ENCODE measurements around the gene TBCCD1.
"Not testable (repeated sequence)": the region's sequence is repeated elsewhere in the genome, so short reads cannot be mapped to it uniquely, and the experiment has no call there.

Gene TBCCD1

GRCh38 chr3:186515125-186515524, 52.0 kb downstream of the TBCCD1 start:
- no peak for DNase-seq

- DNase-seq, result no peak
These were observed 52.7 kb downstream of the TBCCD1 start for GRCh38 chr3:186514296-186515002.

- DNase-seq, result no peak
These were observed 53.8 kb downstream of the TBCCD1 start for GRCh38 chr3:186513386-186513785.

- DNase-seq, result no peak
These were observed 54.4 kb downstream of the TBCCD1 start for GRCh38 chr3:186512570-186513302.

GRCh38 chr3:186511702-186512101, 55.4 kb downstream of the TBCCD1 start:
- no peak for DNase-seq

- DNase-seq, result no peak
These were observed 55.9 kb downstream of the TBCCD1 start for GRCh38 chr3:186511245-186511644.

- DNase-seq, result no peak
These were observed 56.6 kb downstream of the TBCCD1 start for GRCh38 chr3:186510374-186511079.

GRCh38 chr3:186509423-186509822, 57.7 kb downstream of the TBCCD1 start:
- no peak for DNase-seq

- peak; percentile 69 for DNase-seq
These were observed 60.3 kb downstream of the TBCCD1 start for GRCh38 chr3:186506857-186507256.

- DNase-seq, result no peak
These were observed 60.9 kb downstream of the TBCCD1 start for GRCh38 chr3:186506191-186506739.

- DNase-seq, result no peak
These were observed 64.0 kb downstream of the TBCCD1 start for GRCh38 chr3:186502966-186503712.

- no peak for DNase-seq
These were observed 64.8 kb downstream of the TBCCD1 start for GRCh38 chr3:186502138-186502948.

GRCh38 chr3:186499949-186500348, 67.2 kb downstream of the TBCCD1 start:
- DNase-seq, result not testable (repeated sequence)

- DNase-seq, result not testable (repeated sequence)
These were observed 69.1 kb downstream of the TBCCD1 start for GRCh38 chr3:186498022-186498421.

- DNase-seq, result no peak
These were observed 69.5 kb downstream of the TBCCD1 start for GRCh38 chr3:186497608-186498007.

GRCh38 chr3:186496635-186497034, 70.5 kb downstream of the TBCCD1 start:
- DNase-seq, result no peak

All from stimulated activated CD8-positive, alpha-beta memory T cell treated with anti-CD3 and anti-CD28 coated beads, Interleukin-4, amount 100 ng/mL, for 48 hours (primary cell).